Stimulated activated CD4-positive, alpha-beta T cell treated with anti-CD3 and anti-CD28 coated beads, Interleukin-1b, Interleukin-23, amount 100 ng/mL, for 48 hours (primary cell): ENCODE measurements around the gene NAT16.

Source experiments
- DNase-seq: peaks from one replicate; pipeline ENCODE4 v3.0.0-alpha.2; 2020

Gene NAT16

DNA sequence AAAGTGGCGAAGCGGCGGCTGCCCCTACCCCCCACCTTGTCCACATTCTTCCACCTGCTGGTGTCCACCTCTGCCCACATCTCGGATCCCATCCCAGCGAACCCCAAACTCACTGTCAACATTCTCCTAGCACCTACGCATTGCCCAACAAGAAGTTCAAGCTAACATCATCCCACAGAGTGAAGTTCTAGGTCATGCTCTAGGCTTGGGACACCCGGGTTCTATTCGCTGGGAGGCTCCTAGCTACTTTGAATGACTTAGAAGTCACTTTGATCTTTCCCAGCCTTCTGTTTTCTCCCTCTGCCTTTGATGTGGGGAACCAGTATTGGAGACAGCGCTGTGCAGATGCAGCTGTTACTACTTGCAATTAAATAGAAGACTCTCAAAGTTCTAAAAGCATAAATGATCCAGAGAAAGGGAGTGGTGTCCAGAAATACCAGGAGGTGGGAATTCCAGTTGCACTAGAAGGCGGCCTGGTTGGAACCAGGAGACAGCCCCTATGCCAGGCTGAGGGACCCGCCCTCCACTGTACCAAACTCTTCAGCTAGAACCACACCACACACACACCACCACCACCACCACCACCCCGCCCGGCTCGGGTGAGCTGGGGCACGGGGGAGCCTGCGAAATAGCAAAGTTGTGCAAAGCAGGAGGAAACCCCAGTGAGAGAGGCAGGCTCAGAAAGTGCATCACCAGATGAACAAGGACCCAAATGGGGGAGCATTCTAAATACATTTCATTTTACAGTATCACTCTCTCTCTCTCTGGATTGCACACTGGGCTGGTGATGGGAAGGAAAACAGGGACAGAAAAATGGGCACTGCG is 9.3 kb downstream of the NAT16 start:
- no peak for DNase-seq

DNA sequence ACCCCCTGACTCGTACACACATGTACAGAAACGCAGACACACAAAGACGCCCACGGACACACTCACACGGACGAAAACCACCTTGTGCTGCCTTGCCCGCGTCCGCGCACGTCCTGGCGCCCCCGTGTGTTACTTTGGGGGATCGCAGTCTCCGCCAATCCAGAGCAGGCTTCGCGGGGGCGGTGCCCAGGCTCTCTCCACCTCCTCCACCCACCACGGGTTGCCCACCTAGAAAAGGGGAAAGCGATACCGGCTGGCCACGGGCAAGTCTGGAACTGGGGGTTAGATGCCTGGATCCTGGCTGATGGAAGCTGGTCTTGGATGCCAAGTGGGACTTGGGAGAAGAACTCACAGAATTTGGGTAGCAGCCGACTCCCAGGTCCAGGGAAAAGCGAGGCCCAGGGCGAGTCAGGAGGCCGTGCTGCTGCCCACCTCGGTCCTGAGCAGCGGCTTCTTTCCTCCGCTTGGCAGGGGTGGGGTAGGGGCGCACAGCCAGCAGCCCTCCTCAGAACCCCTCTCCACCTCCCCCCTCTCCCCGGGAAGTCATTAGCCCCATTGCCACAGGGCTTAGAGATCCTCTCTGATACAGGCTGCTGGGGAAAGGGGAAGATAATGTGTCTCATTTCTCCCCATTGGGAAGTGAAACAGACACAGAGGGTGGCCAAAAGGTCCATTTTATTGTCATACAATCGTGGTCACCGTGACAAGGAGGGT is 10.1 kb downstream of the NAT16 start:
- peak; percentile 75 for DNase-seq

DNA sequence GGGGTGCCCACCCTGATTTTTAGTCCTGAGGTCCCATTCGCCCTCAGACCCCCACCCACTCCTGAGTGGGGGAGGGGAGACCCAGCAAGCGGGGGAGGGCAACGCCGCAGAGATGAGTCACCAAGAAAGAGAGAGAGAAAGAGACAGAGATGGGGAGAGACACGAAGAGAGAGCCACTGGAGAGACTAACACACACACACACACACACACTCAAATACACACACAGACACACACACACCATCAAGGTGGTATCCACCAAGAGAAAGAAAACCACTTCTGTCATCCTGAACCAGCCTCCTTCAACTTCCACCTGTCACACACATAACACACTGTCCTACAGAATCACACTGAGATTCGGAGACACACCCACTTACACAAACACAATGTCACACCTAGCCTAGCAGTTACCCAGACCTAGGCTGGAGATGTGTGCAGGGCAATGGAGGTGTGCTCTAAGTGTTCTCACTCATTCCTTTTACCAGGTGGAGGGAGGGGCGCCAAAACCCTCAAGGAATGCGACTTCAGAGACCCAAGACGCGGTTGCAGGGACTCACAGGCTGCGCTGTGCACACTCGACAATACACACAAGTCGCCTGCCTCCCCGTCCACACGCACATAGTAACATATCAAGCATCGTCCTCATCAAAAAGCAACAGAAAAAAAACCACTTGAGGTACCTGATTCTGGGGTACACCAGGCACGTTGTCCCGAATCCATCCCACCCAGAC is 10.8 kb downstream of the NAT16 start:
- no peak for DNase-seq

DNA sequence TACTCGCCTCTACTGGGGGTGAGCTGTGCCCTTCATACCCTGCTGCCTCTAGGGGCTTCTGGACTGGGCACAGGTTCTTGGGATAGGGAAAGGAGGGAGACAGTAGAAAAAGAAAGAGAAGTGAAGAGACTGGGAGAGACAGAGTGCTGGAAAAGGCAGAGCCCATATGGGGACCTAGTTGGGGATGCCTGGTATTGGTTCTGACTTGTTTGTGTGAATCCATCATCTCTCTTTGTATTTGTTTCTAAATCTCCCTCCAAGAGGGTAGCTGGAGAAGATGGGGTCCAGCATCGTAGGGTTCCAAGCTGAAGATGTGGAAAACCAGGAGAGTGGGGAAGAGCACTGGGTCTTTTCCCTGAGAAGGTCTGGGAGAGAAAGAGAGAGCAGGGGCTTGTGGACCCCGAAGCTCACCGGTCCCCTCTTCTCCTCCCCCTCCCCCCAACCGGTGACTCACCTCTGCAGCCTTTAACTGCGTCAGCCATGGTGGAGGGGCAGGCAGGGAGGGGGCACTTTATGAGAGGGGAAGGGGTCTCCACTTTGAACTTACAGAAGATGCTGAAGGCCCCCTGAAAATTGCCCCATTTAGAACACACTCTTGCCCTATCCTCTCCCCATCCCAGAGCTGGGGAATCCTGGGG is 11.6 kb downstream of the NAT16 start:
- no peak for DNase-seq

DNA sequence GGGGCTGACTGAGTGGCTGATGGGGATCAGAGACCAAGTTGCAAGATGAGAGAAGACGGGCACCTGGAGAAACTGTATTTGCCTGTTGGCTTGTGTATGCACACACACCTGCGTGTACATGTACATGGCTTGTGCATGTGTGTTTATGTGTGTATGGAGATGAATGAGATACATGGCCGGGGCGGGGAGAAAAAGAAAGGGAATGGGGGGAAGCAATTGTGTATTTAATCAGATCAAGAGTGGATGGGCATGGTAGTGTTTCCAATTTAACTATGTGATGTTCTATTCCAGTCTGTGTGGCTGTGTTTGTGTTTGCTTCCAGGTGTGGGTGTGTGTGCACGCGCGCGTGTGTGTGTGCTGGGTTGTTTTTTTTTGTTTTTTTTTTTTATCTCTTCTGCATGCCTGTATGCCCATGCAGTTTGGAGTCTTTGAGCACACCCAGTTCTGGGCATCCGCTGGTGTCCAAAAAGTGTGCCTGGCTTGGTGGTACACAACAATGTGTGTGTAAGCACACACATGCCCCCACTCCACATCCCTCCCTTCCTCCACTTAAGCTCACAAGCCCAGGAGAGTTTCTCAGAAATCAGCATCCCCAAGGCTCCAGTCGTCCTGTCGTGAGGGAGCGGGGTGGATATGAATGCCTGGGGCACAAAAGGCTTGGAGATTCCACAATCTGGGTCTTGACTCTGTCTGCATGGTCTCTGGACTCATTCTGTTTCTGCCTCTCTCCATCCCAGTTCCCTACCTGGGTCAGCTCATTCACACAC is 12.3 kb downstream of the NAT16 start:
- no peak for DNase-seq

DNA sequence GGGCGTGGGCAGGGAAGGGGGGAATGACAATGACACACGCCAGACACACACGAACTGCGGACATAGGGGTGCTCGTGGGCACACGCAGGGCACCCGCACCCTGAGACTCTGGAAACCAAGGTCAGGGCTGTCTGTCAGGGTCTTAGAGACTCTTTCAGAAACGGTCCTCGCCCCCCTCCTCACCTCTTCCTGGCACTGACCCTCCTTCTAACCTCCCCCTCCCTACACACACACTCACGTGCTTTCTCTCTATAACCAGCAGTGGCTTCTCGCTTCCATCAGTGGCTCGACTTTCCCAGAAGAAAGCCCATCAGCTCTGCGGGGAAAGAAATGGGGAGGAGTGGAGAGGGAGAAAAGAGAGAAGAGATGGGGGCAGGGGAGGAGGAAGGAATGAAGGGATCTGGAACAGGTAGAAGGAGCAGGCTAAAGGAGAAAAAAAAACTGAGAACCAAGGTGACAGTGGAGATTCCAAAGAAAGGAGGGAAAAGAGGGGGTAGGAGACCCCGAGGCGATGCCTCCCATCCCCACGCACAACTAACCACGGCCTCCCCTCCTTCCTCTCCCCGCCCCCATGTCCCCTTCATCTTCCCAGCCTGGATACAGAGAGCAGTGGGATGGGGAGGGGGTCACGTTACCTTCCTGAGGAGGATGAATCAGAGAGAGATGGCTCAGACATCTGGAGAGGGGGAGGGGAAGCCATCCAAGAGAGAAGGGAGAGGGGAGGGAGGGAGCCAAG is 13.0 kb downstream of the NAT16 start:
- no peak for DNase-seq

DNA sequence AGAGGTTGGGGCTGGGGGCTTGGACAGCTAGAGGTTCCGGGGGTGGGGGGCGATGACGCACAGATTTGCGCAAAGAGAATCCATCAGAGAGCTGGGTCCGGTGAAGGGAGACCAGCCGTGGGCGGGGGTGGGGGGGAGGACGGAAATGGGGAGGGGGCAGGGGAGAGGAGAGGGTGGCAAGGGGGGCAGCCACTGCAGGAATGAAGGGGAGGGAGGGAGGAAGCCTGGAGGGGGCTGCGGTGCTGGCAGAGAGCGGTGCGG is 13.5 kb downstream of the NAT16 start:
- no peak for DNase-seq

DNA sequence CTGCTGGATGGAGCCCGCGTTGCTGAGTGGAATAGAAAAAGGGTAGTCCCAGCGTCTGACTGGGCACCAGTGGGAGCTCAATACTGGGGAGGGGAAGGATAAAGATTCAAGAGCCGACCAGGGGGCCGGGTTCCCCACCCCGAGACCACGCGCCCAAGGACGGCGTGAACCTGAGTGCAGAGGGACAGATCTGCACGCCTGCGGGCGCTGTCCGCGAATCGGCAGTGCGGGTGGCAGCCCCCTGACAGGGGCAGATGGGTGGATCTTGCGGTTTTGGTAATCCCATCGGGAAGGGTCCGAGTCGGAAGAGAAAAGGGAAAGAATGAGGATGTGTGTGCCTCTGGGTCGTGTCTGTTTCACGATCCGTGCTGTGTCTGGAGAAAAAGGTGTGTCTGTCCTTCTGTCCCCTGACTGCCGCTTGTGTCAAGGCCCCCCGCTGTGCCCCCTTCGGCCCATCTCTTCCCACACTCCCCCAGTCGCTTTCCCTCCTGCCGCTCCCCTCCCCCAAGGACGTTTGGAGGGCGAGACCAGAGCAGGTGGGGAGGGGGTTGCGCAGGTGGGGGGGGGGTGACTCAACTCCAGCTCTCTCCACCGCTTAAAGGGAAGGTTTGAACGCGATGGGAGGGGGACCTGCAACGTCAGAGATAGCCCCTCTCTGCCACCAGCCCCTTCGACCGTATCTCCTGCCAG is 14.0 kb downstream of the NAT16 start:
- DNase-seq = no peak

DNA sequence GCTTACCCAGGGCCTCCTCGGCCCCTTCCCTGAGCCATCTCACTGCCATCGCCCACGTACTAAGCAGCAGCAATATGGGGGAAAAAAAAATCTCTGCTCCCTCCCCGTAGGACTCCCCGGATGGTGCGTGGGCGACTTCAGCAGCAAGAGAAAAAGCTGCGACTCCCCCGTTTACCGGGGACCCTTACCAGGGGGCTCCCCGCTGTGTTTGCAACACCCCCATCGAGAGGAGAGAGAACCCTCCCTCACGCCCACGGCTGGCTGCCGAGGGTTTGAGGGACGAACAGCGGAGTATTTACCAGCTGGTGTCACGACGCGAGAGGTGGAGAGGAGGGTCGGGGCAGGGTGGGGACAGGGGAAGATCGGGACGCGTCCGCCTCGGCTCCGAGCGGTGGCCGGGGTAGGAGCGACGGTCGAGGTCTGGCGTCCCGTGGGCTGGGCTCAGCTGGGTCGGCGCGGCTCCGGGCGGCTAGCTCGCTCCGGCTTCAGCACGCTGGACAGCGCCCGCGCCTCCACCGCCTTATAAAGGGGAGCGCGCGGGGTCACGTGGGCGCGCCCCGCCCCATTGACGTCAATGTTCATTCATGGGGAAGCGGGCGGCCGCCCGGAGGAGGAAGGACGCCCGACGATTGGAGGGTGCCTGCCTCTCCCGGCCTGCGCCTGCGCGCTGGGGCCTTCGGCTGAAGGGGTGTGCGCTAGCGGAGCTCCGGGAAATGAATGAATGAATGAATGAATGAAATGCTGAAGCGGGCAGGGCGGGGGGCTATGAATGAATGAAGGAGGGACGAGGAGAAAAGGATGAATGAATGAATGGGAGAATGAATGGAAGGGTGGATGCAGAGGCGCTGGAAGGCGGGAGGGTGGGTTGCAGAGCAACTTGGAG is 14.8 kb downstream of the NAT16 start, which contains the start of gene VGF:
TSS of gene VGF (minus strand) at position 495 of the 883 bp plus-strand sequence. CDS start 726 bp downstream, outside the sequence.
- peak; percentile 93 for DNase-seq

DNA sequence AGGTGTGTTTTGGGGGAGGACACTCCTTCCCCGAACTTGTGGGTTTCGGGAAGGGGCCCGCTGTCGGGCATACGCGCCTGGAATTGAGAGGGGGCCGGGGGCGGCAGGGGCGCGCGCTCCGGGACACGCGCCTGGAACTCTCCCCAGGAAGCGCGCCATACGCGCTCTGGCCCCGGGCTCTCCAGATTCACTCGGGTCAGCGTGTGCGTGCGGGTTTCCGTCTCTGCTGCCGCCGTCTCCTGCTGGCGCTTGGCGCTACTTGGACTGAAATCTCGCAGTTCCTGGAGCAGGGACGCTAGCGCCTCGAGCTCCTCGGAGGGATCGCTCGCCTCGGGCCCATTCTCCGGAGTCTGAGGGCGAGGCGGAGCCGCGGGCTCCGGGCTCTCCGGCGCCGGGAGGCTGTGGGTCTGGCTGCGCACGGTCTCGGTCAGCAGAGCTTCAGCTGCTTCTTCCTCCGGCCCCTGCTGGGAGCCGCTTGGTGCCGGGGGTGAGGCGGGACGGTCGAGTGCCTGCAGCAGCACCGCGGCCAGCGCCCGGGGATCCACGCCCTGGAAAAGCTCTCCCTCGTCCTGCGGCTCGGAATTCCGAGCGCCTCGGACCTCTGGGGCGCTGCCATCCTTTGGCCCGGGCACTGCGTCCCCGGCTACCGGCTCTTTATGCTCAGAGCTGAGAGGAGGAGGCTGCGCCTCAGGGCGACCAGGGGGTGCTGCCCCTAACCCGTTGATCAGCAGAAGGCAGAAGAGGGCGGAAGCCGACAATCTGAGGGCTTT is 15.8 kb downstream of the NAT16 start:
- no peak for DNase-seq

DNA sequence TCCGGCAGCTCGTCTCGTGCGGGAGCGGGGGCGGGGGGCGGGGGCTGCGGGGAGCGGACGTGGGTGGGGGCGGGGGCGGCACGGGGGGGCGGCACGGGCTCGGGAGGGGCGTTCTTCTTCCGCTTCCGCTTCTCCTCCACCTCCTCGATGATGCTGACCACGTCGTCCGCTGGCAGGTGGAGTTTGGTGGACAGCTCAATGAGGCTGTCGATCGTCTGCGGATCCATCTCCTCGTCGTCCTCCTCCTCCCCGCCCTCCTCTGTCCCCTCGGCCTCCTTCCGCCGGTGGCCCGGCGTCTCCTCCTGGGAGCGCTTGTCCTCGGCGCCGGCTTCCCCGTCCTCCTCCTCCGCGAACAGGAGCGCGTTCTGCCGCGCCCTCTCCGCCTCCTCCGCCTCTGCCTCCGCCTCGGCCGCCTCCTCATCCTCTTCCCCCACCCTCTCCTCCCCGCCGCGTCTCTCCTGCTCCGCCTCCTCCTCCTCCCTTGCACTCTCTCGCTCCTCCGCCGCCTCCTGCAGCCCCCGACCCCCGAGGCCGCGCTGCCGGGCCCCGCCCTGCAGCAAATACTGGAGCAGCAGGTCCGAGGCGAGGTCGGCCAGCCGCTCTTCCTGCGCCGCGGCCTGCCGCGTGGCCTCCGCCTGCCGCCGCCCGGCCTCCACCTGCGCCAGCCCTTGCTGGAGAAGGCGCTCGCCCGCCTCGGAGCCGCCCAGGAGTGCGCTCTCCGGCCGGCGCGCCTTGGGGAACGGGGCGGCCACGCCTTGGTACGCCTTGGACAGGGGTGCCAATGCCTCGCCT is 16.6 kb downstream of the NAT16 start:
- no peak for DNase-seq

DNA sequence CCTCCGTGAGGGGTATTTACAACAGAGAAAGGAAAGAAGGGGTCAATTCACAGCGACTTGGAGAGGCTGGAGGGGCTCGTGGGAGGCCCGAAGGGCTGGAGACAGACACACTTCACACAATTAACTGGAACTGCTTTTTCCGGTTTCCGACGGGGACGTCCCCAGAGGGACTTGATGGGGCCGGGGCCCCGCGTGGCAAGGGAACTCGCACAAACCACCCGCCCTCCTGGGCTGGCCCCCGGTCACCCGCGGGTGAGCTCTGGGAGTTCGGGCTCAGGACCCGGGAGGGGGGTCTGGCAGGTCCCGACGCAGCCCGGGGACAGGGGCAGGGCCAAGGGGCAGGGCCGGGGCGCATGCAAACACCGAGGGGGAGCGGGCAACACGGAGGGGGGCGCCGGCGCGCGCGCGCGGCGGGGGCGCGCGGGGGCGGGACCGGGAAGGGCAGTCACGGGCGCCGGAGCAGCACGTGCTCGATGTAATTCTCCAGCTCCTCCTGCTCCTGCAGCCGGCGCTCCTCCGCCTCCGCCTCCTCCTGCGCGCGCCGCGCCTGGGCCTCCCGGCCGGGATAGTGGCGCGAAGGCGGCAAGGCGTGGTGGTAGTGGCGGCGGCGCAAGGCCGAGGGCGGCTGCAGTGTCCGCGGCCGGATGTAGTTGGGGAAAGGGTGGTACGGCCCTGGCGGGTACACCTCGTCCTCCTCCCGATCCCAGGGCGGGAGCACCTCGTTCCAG is 17.4 kb downstream of the NAT16 start:
- DNase-seq = no peak

DNA sequence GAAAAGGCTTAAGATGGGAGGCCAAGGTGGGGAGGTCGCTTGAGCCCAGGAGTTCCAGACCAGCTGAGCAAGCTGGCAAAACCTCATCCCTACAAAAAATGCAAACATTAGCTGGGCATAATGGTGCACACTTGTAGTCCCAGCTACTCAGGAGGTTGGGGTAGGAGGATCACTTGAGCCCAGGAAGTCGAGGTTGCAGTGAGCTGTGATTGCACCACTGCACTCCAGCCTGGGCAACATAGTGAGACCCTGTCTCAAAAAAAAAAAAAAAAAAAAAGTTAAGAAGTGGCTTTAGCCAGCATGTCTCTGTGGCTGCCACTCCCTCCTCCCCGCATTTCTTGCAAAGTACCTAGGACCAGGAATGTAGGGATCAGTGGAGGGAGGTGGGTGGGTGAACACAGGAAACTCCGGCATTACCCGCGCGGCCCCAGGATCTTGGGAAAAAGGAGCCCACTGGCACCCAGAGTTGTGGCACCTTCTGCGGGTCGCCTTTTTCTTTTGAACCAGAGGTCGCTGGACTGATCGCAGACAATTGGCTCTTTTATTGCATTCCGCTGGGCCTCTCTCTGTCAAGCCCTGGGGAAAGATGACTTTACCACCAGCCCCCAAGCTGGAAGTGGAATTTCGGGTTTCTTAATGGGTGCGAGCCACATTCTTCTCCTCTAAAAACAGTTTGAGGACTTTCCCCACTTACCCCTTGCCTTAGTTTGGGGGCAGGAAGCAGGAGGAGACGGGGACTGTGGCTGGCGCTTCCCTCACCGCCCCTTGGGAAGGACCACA is 18.2 kb downstream of the NAT16 start:
- DNase-seq = no peak

DNA sequence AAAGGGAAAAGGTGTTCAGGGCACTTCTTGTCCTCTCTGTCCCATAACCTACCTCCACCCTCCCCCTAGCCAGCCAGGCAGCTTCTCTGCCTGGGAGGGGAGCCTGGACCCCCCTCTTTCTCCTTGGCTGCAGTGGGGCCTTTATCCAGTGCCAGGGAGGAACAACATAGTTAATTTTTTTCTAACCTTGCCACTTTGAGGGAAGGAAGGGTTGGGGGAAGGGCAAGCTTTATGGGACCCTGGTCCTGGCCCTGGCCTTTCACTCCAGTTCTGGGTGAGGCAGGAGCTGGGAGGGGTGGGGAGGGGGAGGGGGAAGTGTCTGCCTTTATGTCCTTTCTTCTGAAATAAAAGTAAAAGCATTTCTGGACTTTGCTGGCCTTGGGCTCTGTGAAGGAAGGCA is 19.2 kb downstream of the NAT16 start:
- no peak for DNase-seq

DNA sequence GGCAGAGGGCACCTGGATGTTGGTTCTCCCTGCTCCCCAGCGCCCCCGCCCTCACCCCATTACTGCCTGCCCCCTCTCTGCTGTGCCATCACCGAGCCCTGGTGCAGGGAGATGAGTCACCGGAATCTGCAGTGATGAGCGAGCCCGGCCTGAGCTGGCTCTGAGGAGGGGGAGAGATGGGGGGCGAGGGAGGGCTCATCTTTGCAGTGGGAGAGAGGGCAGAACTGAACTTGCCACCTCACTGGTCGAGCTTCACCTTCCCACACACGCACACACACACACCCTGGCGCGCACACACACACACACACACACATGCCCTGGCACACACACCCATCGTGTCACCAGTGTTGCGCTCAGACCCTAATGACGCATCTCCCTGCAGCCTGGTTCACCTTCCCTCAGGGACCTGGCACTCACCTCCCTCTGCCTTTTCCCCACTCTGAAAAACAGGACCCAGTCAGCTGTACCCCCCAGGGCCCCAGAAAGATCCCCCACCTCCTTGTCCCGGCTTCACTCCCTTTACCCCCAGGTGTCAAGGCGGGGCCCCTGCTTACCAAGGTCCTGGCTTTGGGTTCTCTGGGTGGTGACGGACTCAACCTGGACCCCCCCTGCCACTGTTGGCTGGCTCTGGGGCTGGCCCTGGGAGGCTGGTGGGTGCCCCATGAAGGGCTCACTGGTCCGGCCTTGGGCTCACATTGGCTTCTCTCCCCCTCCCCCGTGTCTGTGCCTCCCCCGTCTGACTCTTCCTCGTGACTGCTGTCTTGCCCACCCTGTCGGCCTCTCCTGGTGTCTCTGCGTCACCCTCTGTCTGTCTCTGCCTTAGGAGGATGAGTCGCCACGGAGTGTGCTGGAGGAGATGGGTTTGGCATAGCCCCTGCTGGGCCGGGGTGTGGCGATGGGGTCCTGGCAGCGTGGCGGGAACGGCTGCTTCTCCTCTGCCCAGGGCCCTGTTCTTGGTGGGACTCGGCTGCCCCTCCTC is 20.1 kb downstream of the NAT16 start:
- no peak for DNase-seq
